HG03064 (cell line): ENCODE data around the gene KLK8.

Experiments used
- ATAC-seq: cut with Tn5 transposase; IDR thresholded peaks from one replicate; pipeline ENCODE4 v1.9.1; 2021; ENCODE audit warnings: low read depth; ENCODE audit not compliant: unreplicated experiment

KLK8 gene

GRCh38 chr19:51018745-51019543 lies 17.5 kb upstream of the KLK8 start:
- no peak for ATAC-seq

DNA sequence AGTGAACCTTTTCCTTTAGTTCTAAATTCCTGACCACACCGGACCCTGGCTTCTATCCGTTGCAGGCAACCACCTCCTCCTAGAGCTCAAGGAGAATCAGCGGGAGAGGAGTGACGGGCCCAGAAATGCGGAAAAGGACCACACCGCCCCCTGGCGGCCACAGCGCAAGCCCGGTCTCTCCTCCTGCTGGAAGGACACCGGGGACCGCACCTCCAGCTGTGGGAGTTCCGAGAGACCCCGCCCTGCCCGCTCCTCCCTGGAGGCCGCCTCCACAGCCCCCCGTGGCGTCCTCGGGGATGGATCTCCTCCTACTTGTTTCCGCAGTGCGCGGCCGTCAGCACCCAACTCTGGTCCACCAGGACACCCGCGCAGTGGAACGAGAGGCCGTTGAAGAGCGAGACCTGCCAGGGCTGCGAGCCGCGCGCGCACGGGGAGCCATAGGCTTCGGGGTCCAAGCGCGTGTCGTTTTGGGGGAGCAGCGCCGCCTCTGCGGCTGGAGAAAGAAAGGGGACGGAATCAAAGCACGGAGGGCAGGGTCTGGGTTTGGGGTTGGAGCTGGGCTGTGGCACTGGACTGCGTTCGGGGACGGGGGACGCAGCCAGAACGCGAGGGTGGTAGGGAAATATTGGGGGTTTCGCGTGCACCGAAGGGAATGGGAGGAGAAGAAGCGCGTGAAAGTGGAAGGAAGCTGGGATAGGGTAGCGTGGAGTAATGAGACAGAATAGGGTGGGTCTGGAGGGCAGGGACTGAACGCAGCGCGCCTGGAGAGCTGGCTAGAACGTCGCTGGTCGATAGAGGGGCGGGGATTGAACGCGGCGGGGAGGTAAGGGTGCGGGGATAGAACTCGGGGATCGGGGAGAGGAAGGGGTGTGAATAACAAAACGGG lies 15.6 kb upstream of the KLK8 start:
- ATAC-seq: no peak

DNA sequence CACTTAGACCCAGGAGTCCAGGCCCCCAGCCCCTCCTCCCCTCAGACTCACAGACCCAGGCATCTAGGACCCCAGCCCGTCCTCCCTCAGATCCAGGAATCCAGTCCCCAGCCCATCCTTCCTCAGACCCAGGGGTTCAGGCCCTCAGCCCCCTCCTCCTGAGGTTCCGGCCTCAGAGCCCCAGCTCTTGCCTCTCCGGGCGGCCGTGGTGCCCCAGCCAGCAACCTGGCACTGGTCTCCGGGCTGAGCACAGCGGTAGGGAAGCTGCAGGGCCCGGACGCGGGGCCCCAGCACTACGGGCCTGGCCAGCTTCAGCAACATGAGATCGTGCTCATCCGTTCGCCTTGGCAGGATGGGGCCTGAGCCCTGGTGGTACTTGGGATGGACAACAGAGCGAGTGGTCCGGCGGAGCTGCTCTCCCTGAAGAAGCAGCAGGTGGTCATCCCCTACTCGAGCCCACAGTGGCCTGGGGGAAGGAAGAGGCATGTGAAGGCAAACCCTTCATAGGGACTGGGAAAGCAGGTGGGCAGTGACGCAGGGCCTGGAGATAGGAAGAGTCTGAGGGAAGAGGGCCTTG lies 14.4 kb upstream of the KLK8 start:
- no peak for ATAC-seq

- ATAC-seq: no peak
Observed at GRCh38 chr19:51014242-51014641, 12.8 kb upstream of the KLK8 start.

DNA sequence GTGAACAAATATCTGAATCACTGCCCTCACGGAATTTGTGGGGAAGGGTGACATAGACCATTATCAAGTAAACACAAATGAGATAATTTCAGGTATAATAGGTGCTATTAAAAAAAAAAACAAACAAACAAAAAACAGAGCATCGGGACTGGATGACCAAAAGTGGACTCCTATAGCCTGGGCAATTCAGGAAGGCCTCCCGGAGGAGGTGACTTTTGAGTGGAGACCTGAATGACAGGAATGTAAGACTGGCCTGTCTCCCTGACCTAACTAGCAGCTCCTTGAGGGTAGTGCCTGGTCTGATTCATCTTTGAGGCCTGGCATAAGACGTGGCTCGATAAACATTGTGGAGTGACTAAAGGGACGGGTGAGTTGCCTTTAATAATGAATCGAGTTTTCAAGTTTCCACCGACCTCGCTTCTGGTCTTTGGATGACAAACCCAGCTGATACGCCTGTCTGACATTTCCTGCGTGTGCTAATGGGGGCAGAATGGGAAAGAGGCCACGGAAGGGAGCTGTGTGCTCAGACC lies 11.3 kb upstream of the KLK8 start:
- ATAC-seq: no peak

- ATAC-seq: no peak
Observed at GRCh38 chr19:51010066-51010795, 8.8 kb upstream of the KLK8 start.

DNA sequence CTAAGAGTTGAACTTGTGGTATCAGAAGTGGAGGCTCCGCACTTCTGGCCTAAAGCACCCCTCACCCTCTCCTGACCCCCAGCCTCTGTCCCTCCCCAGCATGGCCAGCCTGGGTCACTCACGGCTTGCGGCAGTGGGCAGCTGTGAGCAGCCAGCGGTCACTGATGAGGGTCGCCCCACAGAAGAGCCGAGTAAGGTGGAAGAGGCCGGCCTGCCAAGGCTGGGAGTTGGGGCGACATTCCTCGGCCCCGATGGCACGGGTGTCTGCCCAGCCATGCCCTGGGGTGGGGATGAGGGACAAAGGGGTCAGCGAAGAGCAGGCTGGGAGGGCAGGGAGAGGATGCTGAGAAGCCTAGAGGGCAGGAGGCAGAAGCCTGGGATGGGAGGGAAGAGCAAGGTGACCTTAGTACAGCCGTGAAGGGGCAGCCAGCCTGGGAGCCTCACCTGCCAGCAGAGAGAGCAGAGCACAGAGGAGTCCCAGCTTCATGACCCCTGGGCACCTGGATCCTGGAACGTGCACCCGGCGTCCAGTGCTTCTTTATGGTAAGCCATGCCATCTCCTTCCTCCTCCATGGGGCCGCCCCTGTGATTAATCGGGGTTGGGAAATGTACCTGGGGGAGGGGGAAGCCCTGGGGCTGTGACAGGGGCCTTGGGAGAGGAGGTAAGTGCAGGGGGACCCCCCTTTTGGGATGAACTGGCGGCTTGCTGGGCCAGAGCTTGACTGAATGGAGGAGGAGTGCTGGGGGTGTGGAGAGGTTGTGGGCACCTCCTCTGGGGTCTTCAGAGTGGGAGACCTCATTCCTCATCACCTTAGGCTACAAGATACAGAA lies 7.9 kb upstream of the KLK8 start:
- ATAC-seq: no peak

GRCh38 chr19:51007488-51007887 lies 6.1 kb upstream of the KLK8 start:
- no peak for ATAC-seq

DNA sequence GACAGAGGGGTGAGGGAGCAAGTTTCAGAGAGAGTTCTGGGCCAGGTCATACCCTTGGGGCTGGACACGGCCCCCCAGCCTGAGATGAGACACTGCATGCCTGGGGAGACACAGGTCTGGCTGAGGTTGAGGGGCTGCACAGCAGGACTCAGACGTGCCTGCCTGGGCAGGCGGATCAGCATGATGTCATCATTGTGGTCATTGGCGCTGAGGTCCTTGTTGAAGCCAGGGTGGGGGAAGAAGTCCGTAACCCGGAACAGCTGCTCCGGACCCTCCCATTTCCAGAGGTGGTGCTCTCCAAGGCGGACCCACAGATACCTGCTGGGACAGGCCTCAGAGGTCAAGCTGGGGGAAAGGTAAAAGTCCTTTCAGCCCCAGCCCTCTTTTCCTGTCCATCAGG lies 5.0 kb upstream of the KLK8 start:
- ATAC-seq: no peak

GRCh38 chr19:51005248-51005647 lies 3.8 kb upstream of the KLK8 start:
- ATAC-seq: no peak

- ATAC-seq: no peak
Observed at GRCh38 chr19:51003316-51003715, 1.9 kb upstream of the KLK8 start.

GRCh38 chr19:51002542-51003311 lies 1.3 kb upstream of the KLK8 start:
- ATAC-seq: no peak

DNA sequence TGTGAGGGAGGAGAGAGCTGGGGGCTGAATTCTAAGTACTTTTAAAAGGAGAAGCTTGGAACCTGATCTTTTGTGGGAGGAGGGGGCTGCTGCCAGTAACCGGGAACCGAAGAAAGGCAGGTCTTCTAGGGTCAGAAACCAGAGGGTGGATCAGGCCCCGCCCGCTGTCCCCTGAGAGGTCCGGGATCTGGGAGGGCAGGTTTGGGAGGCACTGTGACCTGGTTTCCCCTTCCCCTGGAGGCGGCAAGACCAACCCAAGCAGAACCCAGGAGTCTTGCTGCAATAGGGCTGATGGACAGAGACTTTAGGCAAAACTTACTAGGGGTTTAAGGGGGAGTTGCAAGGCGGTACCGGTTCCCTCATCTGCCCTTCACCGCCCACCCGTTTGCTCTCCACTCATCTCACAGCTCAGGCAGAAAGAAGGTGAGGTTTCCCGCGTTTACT lies 707 bp upstream of the KLK8 start:
- no peak for ATAC-seq

GRCh38 chr19:51000981-51001380 lies 423 bp downstream of the KLK8 start:
- no peak for ATAC-seq

GRCh38 chr19:51000426-51000825 lies 978 bp downstream of the KLK8 start:
- no peak for ATAC-seq

DNA sequence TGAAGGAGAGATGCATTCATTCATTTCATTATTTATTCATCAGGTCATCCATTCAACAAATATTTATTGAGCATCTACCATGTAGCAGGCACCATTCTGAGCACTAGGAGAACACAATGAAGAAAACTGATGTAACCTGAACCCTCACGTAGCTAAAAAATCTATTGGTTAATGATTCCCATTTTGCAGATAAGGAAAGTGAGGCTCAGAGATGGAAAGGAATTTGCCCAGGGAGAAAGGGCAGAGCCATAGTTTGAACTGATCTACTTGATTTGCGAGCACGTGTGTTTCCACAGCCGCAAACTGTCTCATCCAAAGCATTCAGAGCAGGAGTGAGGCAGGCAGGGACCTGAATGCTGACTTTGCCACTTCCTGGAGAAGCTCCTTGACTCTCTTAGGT lies 2.7 kb downstream of the KLK8 start:
- ATAC-seq: no peak

DNA sequence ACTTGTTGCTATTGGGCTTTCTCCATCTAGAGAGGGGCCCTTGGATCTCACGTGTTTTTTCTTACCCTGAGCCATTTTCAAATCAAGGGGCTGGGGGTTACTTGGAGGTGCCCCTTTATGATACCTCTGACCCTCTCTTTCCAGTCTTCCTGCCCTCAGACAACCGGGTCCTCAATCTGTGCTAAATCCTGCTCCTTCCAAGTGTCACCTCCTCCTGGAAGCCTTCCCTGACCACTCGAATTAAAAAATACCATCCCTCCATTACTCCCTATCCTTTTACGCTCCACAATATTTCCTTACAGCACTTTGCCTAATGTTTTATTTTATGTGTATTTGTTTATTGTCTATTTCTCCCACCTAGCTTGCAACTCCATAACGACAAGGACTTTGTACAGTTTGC lies 3.3 kb downstream of the KLK8 start:
- no peak for ATAC-seq

DNA sequence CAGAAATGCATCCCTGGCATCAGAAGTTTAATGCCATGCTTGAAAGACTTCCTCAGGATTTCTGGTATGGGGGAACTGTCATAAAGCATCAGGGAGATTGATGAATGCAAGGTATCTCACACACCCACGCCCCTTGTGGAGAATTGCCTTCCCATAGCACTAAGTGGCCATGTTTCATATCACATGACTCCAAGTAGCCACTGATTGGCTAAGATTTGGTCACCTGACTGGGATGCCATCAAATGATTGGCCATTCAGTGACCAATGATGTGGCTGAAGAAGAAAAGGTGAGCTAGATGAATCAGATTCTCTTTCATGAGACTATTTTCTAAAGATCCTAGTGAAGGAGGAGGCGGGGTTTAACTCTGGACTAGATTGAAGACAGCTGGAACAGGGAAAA lies 7.3 kb downstream of the KLK8 start:
- no peak for ATAC-seq

DNA sequence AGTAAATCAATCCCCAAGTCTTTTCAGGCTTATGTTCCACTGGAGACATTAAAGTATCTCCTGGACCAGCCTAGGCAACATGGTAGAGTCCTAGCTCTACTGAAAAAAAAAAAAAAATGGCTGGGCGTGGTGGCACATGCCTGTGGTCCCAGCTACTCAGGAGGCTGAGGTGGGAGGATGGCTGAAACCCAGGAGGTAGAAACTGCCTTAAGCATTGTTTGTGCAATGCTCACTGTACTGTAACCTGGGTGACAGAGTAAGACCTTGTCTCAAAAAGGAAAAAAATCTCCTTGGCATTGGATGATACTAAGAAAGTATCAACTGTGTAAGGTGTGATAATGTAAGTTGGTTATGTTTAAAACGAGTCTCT lies 8.8 kb downstream of the KLK8 start:
- no peak for ATAC-seq
